Kidney (tissue), 14 donors: ENCODE data around the gene KCNJ11. TPM values are rescaled to one million over a fixed set of nuclear protein-coding genes. Genes with fewer than 3 reads are reported as not detected.

ENCODE experiments used
- DNase-seq, 5 donors: peaks; one replicate each; pipeline ENCODE4 v3.0.0-alpha.2; 2013 to 2020
- FAIRE-seq: peaks from 2 replicates; lab custom pipeline; 2012; peaks lifted over from hg19 to GRCh38; lab: Jason Lieb, UNC
- H3K27ac ChIP-seq, 2 donors: one replicate each; pipeline ENCODE4 v1.7.0; 2013; ENCODE audit warnings: low read depth in 2 of 2, low read length in 2 of 2, inconsistent platforms in 1 of 2
- H3K27me3 ChIP-seq: one replicate; pipeline ENCODE4 v1.7.1; 2013; ENCODE audit warnings: low read length, inconsistent platforms; ENCODE audit not compliant: control insufficient read depth, insufficient read depth
- H3K36me3 ChIP-seq, 3 donors: one replicate each; pipeline versions ENCODE4 v1.7.0 to v1.7.1; 2013; ENCODE audit warnings: low read length in 3 of 3, control low read depth in 1 of 3, inconsistent platforms in 1 of 3; ENCODE audit not compliant: insufficient read depth in 3 of 3, control insufficient read depth in 2 of 3
- H3K4me1 ChIP-seq, 3 donors: one replicate each; pipeline versions ENCODE4 v1.7.0 to v1.7.1; 2013; ENCODE audit warnings: low read length in 3 of 3, inconsistent platforms in 1 of 3, low read depth in 1 of 3; ENCODE audit not compliant: control insufficient read depth in 2 of 3, insufficient read depth in 2 of 3
- H3K4me3 ChIP-seq, 3 donors: one replicate each; pipeline versions ENCODE4 v1.7.0 to v1.8.1; 2013; ENCODE audit warnings: low read length in 3 of 3, control low read depth in 1 of 3, inconsistent platforms in 1 of 3
- H3K9ac ChIP-seq, 3 donors: one replicate each; pipeline versions ENCODE4 v1.7.0 to v1.7.1; 2013; ENCODE audit warnings: low read length in 3 of 3, control low read depth in 1 of 3, inconsistent platforms in 1 of 3
- H3K9me3 ChIP-seq, 3 donors: one replicate each; pipeline versions ENCODE4 v1.7.0 to v1.7.1; 2013; ENCODE audit warnings: low read length in 3 of 3, control low read depth in 1 of 3, inconsistent platforms in 1 of 3; ENCODE audit not compliant: control insufficient read depth in 2 of 3, insufficient read depth in 1 of 3
- intact Hi-C: fragments of 100-400 bp; cut with DNase I; formaldehyde crosslinking; loops from one replicate; pipeline ENCODE4 v1.11.1; 2022
- polyA plus RNA-seq: library from polyadenylated mRNA; stranded (reverse); fragments of 350-450 nt; fragmentation: Illumina TruSeq; extraction: RNeasy Lipid Tissue Mini Kit (QIAGEN cat#74804); gene quantifications from one replicate; pipeline ENCODE4 v1.2.3, GENCODE V29; 2014; ENCODE audit warnings: low read depth, low replicate concordance; ENCODE audit not compliant: insufficient read depth
- total RNA-seq: library from RNA; stranded (reverse); fragmentation: NEBNext Ultra II Directional; extraction: Animal tissue kit (Norgen Biotek cat#: 25700); gene quantifications from one replicate; pipeline ENCODE4 v1.2.1, GENCODE V29; 2021
- TF ChIP-seq, protein P1 (sequence below): IDR thresholded peaks from 3 replicates; pipeline ENCODE4 v1.5.1; 2012; ENCODE audit warnings: mild to moderate bottlenecking, moderate library complexity, borderline replicate concordance; ENCODE audit not compliant: insufficient read depth; ENCODE audit errors: extremely low read depth
- donor health status: control.
- donor health status: control.
- donor health status: control.
- donor health status: control.
- donor health status: control.
- donor health status: DM: yes; HTN: yes; CAD: no.
- donor health status: Normal renal cell carcinoma (clear cell type).

KCNJ11 gene
- total and polyA plus RNA-seq, 2 donors from 2014 or later: 3.6 to 4.8 TPM

DNA sequence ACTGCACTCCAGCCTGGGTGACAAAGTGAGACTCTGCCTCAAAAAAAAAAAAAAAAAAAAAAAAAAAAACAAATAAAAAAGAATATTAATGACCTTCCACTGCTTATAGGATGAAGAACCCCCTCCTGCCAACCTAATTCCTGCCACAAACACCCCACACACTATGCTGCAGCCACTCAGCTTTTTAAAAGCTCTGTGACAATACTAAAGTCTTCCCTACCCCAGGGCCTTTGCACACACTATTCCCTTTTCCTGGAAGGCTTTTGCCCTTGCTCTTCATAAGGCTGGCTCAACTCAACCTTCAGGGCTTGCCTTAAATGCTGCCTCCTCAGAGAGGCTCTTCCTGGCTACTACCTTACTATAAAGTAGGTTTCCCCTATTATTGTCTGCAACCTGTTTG, 10.8 kb upstream of the KCNJ11 start:
- H3K9ac ChIP-seq: no peak overlapping the region
- no peaks in the 10 kb centered on the region for H3K4me1 ChIP-seq
- no peaks in the 10 kb centered on the region for H3K9me3 ChIP-seq
- intact Hi-C loops: no loop called here
- H3K4me3 ChIP-seq: no peak overlapping the region
- no peak overlapping the region for H3K27ac ChIP-seq
- TF ChIP-seq, protein P1, sequence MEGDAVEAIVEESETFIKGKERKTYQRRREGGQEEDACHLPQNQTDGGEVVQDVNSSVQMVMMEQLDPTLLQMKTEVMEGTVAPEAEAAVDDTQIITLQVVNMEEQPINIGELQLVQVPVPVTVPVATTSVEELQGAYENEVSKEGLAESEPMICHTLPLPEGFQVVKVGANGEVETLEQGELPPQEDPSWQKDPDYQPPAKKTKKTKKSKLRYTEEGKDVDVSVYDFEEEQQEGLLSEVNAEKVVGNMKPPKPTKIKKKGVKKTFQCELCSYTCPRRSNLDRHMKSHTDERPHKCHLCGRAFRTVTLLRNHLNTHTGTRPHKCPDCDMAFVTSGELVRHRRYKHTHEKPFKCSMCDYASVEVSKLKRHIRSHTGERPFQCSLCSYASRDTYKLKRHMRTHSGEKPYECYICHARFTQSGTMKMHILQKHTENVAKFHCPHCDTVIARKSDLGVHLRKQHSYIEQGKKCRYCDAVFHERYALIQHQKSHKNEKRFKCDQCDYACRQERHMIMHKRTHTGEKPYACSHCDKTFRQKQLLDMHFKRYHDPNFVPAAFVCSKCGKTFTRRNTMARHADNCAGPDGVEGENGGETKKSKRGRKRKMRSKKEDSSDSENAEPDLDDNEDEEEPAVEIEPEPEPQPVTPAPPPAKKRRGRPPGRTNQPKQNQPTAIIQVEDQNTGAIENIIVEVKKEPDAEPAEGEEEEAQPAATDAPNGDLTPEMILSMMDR: no peak
- DNase-seq (no peak), FAIRE-seq (no peak)
- no peaks in the 10 kb centered on the region for H3K36me3 ChIP-seq
- no peaks in the 10 kb centered on the region for H3K27me3 ChIP-seq

DNA sequence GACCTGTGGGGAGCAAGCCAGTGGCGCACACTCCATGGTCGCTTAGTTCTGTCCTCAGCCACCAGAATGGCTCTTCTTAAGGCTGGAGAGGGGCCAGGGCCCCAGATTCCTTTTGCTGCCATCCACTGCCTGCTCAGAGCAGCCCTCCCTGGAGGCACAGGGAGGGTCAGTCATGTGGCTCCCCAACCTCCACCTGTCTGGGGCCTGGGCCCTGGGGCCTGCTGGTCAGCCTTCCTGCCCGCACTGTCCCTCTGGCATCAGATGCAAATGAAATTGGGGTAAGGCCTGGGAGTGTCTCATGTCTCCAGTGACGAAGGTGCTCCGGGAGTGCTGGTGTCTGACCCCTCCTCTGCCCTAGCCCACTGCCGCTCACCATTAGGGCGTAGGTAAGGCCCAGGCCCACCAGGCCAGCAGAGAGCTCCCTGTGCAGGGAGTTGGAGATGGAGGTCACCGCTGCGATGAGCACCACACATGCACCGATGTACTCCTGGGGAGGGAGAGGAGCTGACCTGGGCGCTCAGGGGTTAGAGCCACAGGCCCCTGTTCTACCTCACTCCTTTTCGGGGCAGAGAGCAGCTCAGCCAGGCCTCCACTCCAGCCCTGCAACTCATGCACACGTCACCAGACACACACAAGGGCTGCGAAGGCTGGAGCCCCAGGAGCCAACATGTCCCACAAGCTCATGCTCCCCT, 9.0 kb upstream of the KCNJ11 start:
- FAIRE-seq (no peak), DNase-seq (no peak)
- no peaks in the 10 kb centered on the region for H3K4me1 ChIP-seq
- H3K27me3 ChIP-seq: no peaks in the 10 kb centered on the region
- TF ChIP-seq, protein P1: no peak
- no peak overlapping the region for H3K9ac ChIP-seq
- H3K9me3 ChIP-seq: no peaks in the 10 kb centered on the region
- H3K27ac ChIP-seq: no peak overlapping the region
- H3K4me3 ChIP-seq: no peak overlapping the region
- intact Hi-C loops: no loop called here
- no peaks in the 10 kb centered on the region for H3K36me3 ChIP-seq

DNA sequence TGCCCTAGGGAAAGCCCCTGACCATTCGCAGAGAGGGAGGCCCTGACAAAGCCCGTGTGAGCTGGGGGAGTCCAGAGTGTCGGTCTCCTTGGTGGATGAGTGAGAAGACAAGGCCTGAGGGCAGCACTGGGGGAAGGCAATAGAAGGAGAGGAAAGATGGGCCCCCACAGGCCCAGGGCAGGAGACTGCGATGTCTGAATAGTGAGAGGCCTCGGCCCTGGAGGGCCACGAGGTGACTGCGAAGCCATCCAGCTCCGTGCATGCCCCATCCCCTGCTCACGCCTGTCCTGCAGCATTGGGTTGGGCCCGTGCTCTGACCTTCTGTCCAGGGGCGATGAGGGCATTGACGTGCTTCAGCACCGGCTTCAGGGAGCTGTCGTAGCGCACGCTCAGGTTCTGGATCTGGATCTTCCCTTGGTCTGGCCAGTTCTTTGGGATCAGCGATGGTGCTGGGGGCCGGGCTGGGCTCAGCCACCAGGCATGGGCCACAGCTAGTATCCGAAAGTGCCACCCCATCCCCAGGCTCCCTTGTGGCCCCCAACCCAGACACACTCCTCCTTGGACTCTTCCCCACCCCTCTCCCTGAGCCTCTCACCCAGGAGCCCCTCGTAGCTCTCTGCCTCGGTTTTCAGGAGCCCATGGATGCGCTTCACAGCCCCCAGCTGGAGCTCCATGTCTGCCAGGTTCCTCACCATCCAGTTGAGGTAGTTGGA, 8.3 kb upstream of the KCNJ11 start:
- no peak overlapping the region for H3K4me3 ChIP-seq
- no peaks in the 10 kb centered on the region for H3K36me3 ChIP-seq
- TF ChIP-seq, protein P1: no peak
- DNase-seq (no peak), FAIRE-seq (no peak)
- no peak overlapping the region for H3K27ac ChIP-seq
- H3K27me3 ChIP-seq: no peaks in the 10 kb centered on the region
- intact Hi-C loops: no loop called here
- H3K4me1 ChIP-seq: no peaks in the 10 kb centered on the region
- no peak overlapping the region for H3K9ac ChIP-seq
- no peaks in the 10 kb centered on the region for H3K9me3 ChIP-seq
